ENCODE data around the gene ZNF385B.

Gene ZNF385B

GRCh38 chr2:179652296-179652695, 209.1 kb downstream of the ZNF385B start:
- no peak overlapping the region for H3K4me3 ChIP-seq (ENCODE audit: low read depth, low read length)
- no peak for DNase-seq (ENCODE audit: low read depth)
- in situ Hi-C loops (cut with HindIII; ENCODE audit: low sequenced_read_pairs), result loop anchor here (5.0 kb wide), 1 partner anchor 35 kb away; no protein-coding TSS in a partner anchor
- no peak for TF ChIP-seq CTCF (IDR thresholded peaks at IDR 0.05; ENCODE audit: low read depth, low read length, missing control alignments)

GRCh38 chr2:179650420-179650819, 211.0 kb downstream of the ZNF385B start:
- no peak for TF ChIP-seq CTCF (IDR thresholded peaks at IDR 0.05; ENCODE audit: low read depth, low read length, missing control alignments)
- no peak for DNase-seq (ENCODE audit: low read depth)
- H3K4me3 ChIP-seq (ENCODE audit: low read depth, low read length), result no peak overlapping the region
- in situ Hi-C loops (cut with HindIII; ENCODE audit: low sequenced_read_pairs), result loop anchor here (5.0 kb wide), 1 partner anchor 33 kb away; no protein-coding TSS in a partner anchor

- in situ Hi-C loops (cut with HindIII; ENCODE audit: low sequenced_read_pairs), result no loop called here
- H3K4me3 ChIP-seq (ENCODE audit: low read depth, low read length), result no peak overlapping the region
- DNase-seq (ENCODE audit: low read depth), result no peak
- TF ChIP-seq CTCF (IDR thresholded peaks at IDR 0.05; ENCODE audit: low read depth, low read length, missing control alignments), result no peak
Measured at GRCh38 chr2:179646862-179647587, 214.4 kb downstream of the ZNF385B start.

GRCh38 chr2:179646173-179646769, 215.1 kb downstream of the ZNF385B start:
- H3K4me3 ChIP-seq (ENCODE audit: low read depth, low read length), result no peak overlapping the region
- in situ Hi-C loops (cut with HindIII; ENCODE audit: low sequenced_read_pairs), result no loop called here
- no peak for TF ChIP-seq CTCF (IDR thresholded peaks at IDR 0.05; ENCODE audit: low read depth, low read length, missing control alignments)
- DNase-seq (ENCODE audit: low read depth), result no peak

GRCh38 chr2:179645047-179645446, 216.4 kb downstream of the ZNF385B start:
- H3K4me3 ChIP-seq (ENCODE audit: low read depth, low read length), result no peak overlapping the region
- no peak for TF ChIP-seq CTCF (IDR thresholded peaks at IDR 0.05; ENCODE audit: low read depth, low read length, missing control alignments)
- in situ Hi-C loops (cut with HindIII; ENCODE audit: low sequenced_read_pairs), result no loop called here
- DNase-seq (ENCODE audit: low read depth), result no peak

- TF ChIP-seq CTCF (IDR thresholded peaks at IDR 0.05; ENCODE audit: low read depth, low read length, missing control alignments), result no peak
- in situ Hi-C loops (cut with HindIII; ENCODE audit: low sequenced_read_pairs), result no loop called here
Measured at GRCh38 chr2:179642462-179642861, 218.9 kb downstream of the ZNF385B start.

More at GRCh38 chr2:179642462-179642861, 218.9 kb downstream of the ZNF385B start:
- H3K4me3 ChIP-seq (ENCODE audit: low read depth, low read length), result no peak overlapping the region
- no peak for DNase-seq (ENCODE audit: low read depth)

Measured in astrocyte of the cerebellum (primary cell).